SK-N-SH treated with all-trans-retinoic acid at 6 μM for 48 hours (cell line): Measurements from ENCODE around the gene MYL9.
"Not testable (repeated sequence)": the region's sequence is repeated elsewhere in the genome, so short reads cannot be mapped to it uniquely, and the experiment has no call there.

Experiments
- ARNTL ChIP-seq: fragments of 450-650 bp; formaldehyde crosslinking; IDR thresholded peaks from 2 replicates; pipeline ENCODE4 v1.5.0; 2020; ENCODE audit warnings: low read depth, mild to moderate bottlenecking, moderate library complexity, borderline replicate concordance
- CREB5 ChIP-seq: fragments of 250-450 bp; sonication (Bioruptor Pico); IDR thresholded peaks from 2 replicates; pipeline ENCODE4 v1.5.1; 2020; ENCODE audit warnings: low read depth, mild to moderate bottlenecking, moderate library complexity
- ESRRG ChIP-seq: fragments of 250-450 bp; sonication (Bioruptor Pico); IDR thresholded peaks from 2 replicates; pipeline ENCODE4 v1.6.1; 2021; ENCODE audit warnings: mild to moderate bottlenecking
- ISL1 ChIP-seq: fragments of 250-450 bp; sonication (Bioruptor Pico); IDR thresholded peaks from 2 replicates; pipeline ENCODE4 v2.1.2; 2022; ENCODE audit warnings: mild to moderate bottlenecking, moderate library complexity
- PATZ1 ChIP-seq: fragments of 250-450 bp; sonication (Bioruptor Pico); IDR thresholded peaks from 2 replicates; pipeline ENCODE4 v1.8.0; 2020; ENCODE audit warnings: mild to moderate bottlenecking, moderate library complexity, borderline replicate concordance
- PPARA ChIP-seq: fragments of 250-450 bp; sonication (Bioruptor Pico); IDR thresholded peaks from 2 replicates; pipeline ENCODE4 v1.5.0; 2020; ENCODE audit warnings: mild to moderate bottlenecking, borderline replicate concordance
- RARB ChIP-seq: fragments of 250-450 bp; sonication (Bioruptor Pico); IDR thresholded peaks from 2 replicates; pipeline ENCODE4 v1.8.0; 2021; ENCODE audit warnings: mild to moderate bottlenecking, moderate library complexity
- SNAI2 ChIP-seq: fragments of 250-450 bp; sonication (Bioruptor Pico); IDR thresholded peaks from 2 replicates; pipeline ENCODE4 v1.5.0; 2020; ENCODE audit warnings: mild to moderate bottlenecking, moderate library complexity
- TCF4 ChIP-seq: fragments of 250-450 bp; sonication (Bioruptor Pico); IDR thresholded peaks from 2 replicates; pipeline ENCODE4 v1.8.0; 2021; ENCODE audit warnings: mild to moderate bottlenecking, moderate library complexity, borderline replicate concordance
- ZC3H10 ChIP-seq: fragments of 250-450 bp; sonication (Bioruptor Pico); IDR thresholded peaks from 2 replicates; pipeline ENCODE4 v1.5.1; 2021; ENCODE audit warnings: mild to moderate bottlenecking, moderate library complexity
- ZFP3 ChIP-seq: fragments of 250-450 bp; sonication (Bioruptor Pico); IDR thresholded peaks from 2 replicates; pipeline ENCODE4 v1.5.0; 2020; ENCODE audit warnings: mild to moderate bottlenecking, moderate library complexity
- ZFP30 ChIP-seq: fragments of 450-650 bp; formaldehyde crosslinking; IDR thresholded peaks from 2 replicates; pipeline ENCODE4 v1.5.0; 2022; ENCODE audit warnings: mild to moderate bottlenecking, moderate library complexity
- TF ChIP-seq, protein P1 (sequence below): fragments of 250-450 bp; sonication (Bioruptor Pico); IDR thresholded peaks from 2 replicates; pipeline ENCODE4 v1.5.0; 2020; ENCODE audit warnings: mild to moderate bottlenecking, moderate library complexity

- not testable (repeated sequence) for TF ChIP-seq ARNTL (CRISPR knock-in tag); ZFP30; ZFP3; RARB (CRISPR knock-in tag); PATZ1 (CRISPR knock-in tag); PPARA (CRISPR knock-in tag); ZC3H10 (CRISPR knock-in tag); TCF4; CREB5; ISL1 (CRISPR knock-in tag); ESRRG (CRISPR knock-in tag); SNAI2 (CRISPR knock-in tag)
- TF ChIP-seq, protein P1, sequence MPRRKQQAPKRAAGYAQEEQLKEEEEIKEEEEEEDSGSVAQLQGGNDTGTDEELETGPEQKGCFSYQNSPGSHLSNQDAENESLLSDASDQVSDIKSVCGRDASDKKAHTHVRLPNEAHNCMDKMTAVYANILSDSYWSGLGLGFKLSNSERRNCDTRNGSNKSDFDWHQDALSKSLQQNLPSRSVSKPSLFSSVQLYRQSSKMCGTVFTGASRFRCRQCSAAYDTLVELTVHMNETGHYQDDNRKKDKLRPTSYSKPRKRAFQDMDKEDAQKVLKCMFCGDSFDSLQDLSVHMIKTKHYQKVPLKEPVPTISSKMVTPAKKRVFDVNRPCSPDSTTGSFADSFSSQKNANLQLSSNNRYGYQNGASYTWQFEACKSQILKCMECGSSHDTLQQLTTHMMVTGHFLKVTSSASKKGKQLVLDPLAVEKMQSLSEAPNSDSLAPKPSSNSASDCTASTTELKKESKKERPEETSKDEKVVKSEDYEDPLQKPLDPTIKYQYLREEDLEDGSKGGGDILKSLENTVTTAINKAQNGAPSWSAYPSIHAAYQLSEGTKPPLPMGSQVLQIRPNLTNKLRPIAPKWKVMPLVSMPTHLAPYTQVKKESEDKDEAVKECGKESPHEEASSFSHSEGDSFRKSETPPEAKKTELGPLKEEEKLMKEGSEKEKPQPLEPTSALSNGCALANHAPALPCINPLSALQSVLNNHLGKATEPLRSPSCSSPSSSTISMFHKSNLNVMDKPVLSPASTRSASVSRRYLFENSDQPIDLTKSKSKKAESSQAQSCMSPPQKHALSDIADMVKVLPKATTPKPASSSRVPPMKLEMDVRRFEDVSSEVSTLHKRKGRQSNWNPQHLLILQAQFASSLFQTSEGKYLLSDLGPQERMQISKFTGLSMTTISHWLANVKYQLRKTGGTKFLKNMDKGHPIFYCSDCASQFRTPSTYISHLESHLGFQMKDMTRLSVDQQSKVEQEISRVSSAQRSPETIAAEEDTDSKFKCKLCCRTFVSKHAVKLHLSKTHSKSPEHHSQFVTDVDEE (CRISPR knock-in tag): not testable (repeated sequence)
Measured at GRCh38 chr20:36564726-36565121, 23.4 kb downstream of the MYL9 start.
